ENCODE data around the gene LRP5. TPM values are rescaled to one million over a fixed set of nuclear protein-coding genes. Genes with fewer than 3 reads are reported as not detected.

Gene LRP5
- total and polyA plus RNA-seq, 9 of the 15 experiments (the other 6 are each of a cell fraction or from before 2014, with no cell fraction given): 0.48 to 44.2 (median 13.5) TPM

- TF ChIP-seq GTF2B (IDR thresholded peaks at IDR 0.05; ENCODE audit: extremely low read depth, insufficient read length) (no peak), KDM1A (IDR thresholded peaks at IDR 0.05) (no peak), GTF2A2 (tag; IDR thresholded peaks at IDR 0.05) (no peak), CHAMP1 (IDR thresholded peaks at IDR 0.05) (no peak), PTRF (tag; IDR thresholded peaks at IDR 0.05) (no peak), MCM3 (IDR thresholded peaks at IDR 0.05) (no peak), RBFOX2 (IDR thresholded peaks at IDR 0.05; ENCODE audit: low read depth, low read length) (no peak)
Observed at GRCh38 chr11:68441466-68442230, 129.3 kb downstream of the LRP5 start (continued).

All from K562 (cell line).